Gastrocnemius medialis (tissue), 4 donors: ENCODE data around the gene TMEM131L.

Source experiments
- CTCF ChIP-seq, 5 experiments: fragments of 450-650 bp in 3 of 5; fragments of 200-600 bp in 2 of 5; sonication (generic) in 2 of 5; IDR thresholded peaks in 4 of 5; conservative IDR thresholded peaks in 1 of 5; 1 replicate in 4 of 5; 2 replicates in 1 of 5; pipeline ENCODE4 v1.5.1; 2016 to 2019; ENCODE audit warnings: antibody characterized with exemption in 5 of 5, mild to moderate bottlenecking in 3 of 5, moderate library complexity in 3 of 5
- POLR2A ChIP-seq, 2 donors: fragments of 450-650 bp; IDR thresholded peaks; one replicate each; pipeline ENCODE4 v1.6.1; 2017; ENCODE audit warnings: antibody characterized with exemption in 2 of 2, mild to moderate bottlenecking in 2 of 2, moderate library complexity in 2 of 2

DNA sequence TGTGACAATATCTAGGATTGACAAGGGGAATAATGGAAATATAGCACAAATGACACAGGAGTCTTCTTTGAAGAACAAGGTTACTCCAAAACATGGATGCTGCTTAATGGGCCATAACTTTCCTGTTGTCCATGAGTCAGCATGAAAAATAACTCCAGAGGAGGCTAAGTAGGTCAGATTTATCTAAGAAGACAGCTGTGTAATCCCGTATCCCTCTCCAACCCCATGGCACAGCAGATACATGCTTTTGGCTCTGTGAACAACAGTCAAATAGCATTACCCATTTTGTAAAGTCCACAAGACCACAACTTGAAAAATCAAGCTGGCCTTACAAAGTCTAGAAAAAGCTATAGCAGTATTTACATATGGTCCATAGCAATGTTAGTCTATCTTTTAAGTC lies 2.1 kb upstream of the TMEM131L start:
- TF ChIP-seq CTCF (IDR thresholded peaks at IDR 0.05 in 4 of 5, conservative IDR thresholded peaks at IDR 0.05 in 1 of 5): no peak
- no peak for TF ChIP-seq POLR2A (IDR thresholded peaks at IDR 0.05)
